Uterus (tissue), 4 donors: ENCODE measurements around the gene RGS7. TPM values are rescaled to one million over a fixed set of nuclear protein-coding genes. Genes with fewer than 3 reads are reported as not detected.

Experiments used
- DNase-seq, 2 donors: peaks; one replicate each; pipeline ENCODE4 v3.0.0-alpha.2; 2019 to 2020
- H3K27ac ChIP-seq, 2 donors: fragments of 200-600 bp; sonication (generic); 1 replicate in 1 of 2; 2 replicates in 1 of 2; pipeline ENCODE4 v1.5.1; 2016 to 2018
- H3K27me3 ChIP-seq, 2 donors: fragments of 200-600 bp; sonication (generic); one replicate each; pipeline ENCODE4 v1.5.1; 2018 to 2019; ENCODE audit warnings: control low read depth in 1 of 2
- H3K36me3 ChIP-seq, 2 donors: fragments of 200-600 bp; sonication (generic); one replicate each; pipeline ENCODE4 v1.5.1; 2019; ENCODE audit warnings: control low read depth in 1 of 2
- H3K4me1 ChIP-seq, 2 donors: fragments of 200-600 bp; sonication (generic); one replicate each; pipeline ENCODE4 v1.5.1; 2018 to 2019; ENCODE audit warnings: control low read depth in 1 of 2
- H3K4me3 ChIP-seq, 2 donors: fragments of 200-600 bp; sonication (generic); 1 replicate in 1 of 2; 2 replicates in 1 of 2; pipeline ENCODE4 v1.5.1; 2018 to 2019; ENCODE audit warnings: mild to moderate bottlenecking in 1 of 2
- H3K9me3 ChIP-seq, 2 donors: fragments of 200-600 bp; sonication (generic); one replicate each; pipeline ENCODE4 v1.5.1; 2019; ENCODE audit warnings: control low read depth in 1 of 2
- CTCF ChIP-seq, 4 experiments: fragments of 200-600 bp in 2 of 4; fragments of 450-650 bp in 2 of 4; sonication (generic) in 2 of 4; IDR thresholded peaks; one replicate each; pipeline ENCODE4 v1.5.1; 2016 to 2019; ENCODE audit warnings: antibody characterized with exemption in 4 of 4, mild to moderate bottlenecking in 2 of 4, moderate library complexity in 1 of 4
- POLR2A ChIP-seq, 2 donors: fragments of 450-650 bp; IDR thresholded peaks; one replicate each; pipeline ENCODE4 v1.6.1; 2016; ENCODE audit warnings: antibody characterized with exemption in 2 of 2, mild to moderate bottlenecking in 1 of 2, moderate library complexity in 1 of 2
- intact Hi-C: fragments of 100-400 bp; cut with DNase I; formaldehyde crosslinking; loops from one replicate; pipeline ENCODE4 v1.15.1; 2023; ENCODE audit warnings: low total_unique reads
- total RNA-seq, 4 donors: library from RNA; depleted of rRNA in 3 of 4; stranded (reverse); fragments of >200 nt in 3 of 4; gene quantifications; one replicate each; pipeline versions ENCODE4 v1.1.0 to v1.2.4, GENCODE V29; 2014 to 2023
- donor health status: DM: yes; HTN: yes; CAD: no.

Gene RGS7
- total RNA-seq, 4 donors from 2014 or later = 0.62 TPM; not detected in 3

DNA sequence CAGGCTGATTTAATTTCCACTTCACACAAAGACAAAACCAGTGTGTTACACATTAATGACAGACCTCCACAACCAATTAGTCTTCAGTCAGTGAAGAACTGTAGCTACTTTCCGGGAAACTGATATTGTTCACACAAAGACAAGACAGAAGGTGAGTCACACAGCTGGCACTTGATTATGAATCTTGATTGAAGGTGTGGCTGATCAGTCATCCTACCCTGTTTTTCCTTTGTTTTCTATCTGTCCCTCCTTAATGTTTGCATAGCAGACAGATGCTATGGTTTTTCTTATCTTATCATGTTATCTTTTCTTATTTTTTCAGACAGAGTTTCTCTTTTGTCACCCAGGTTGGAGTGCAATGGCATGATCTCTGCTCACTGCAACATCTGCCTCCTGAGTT, 560.0 kb downstream of the RGS7 start:
- no peaks in the 10 kb centered on the region for H3K27me3 ChIP-seq
- no peaks in the 10 kb centered on the region for H3K9me3 ChIP-seq
- DNase-seq = no peak
- H3K27ac ChIP-seq = no peak overlapping the region
- intact Hi-C loops = no loop called here
- H3K36me3 ChIP-seq = no peaks in the 10 kb centered on the region
- H3K4me1 ChIP-seq = no peaks in the 10 kb centered on the region
- no peak overlapping the region for H3K4me3 ChIP-seq
- TF ChIP-seq POLR2A (IDR thresholded peaks at IDR 0.05) (no peak), CTCF (IDR thresholded peaks at IDR 0.05) (no peak)

GRCh38 chr1:240794046-240794843, 562.8 kb downstream of the RGS7 start:
- intact Hi-C loops = no loop called here
- Histone ChIP-seq H3K4me3 (no peak overlapping the region), H3K4me1 (no peaks in the 10 kb centered on the region), H3K27me3 (no peaks in the 10 kb centered on the region), H3K9me3 (no peaks in the 10 kb centered on the region), H3K36me3 (no peaks in the 10 kb centered on the region), H3K27ac (no peak overlapping the region)
- DNase-seq = no peak
- no peak for TF ChIP-seq POLR2A (IDR thresholded peaks at IDR 0.05)
- no peak for TF ChIP-seq CTCF (IDR thresholded peaks at IDR 0.05)

DNA sequence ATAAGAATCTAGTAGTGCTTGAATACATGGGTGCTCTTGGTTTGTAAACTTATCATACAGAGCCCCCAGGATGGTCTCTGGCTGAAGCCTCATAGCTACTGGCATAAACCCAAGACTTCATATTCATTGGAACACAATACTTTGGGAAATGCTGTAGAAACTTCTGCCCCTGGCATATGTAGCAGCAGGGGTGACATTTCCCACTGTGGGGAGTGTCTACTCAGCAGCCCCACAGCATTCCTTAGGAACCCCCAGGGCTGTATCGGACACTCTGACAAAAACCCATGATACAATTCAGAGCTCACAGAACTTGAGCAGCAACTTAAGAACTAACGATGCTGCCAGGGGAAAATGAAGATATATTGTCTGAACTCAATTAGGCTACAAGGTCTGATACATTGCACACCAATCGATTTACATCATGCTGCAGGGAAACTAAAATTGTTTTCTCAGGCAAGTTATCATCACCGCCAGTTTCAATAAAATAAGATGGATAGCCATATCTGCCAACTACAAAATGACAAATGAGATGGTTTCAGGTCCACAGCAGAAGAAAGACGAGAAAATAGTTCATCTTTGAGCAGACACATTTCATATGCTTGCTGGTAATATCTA, 564.0 kb downstream of the RGS7 start:
- H3K27me3 ChIP-seq = no peaks in the 10 kb centered on the region
- no peak for TF ChIP-seq POLR2A (IDR thresholded peaks at IDR 0.05)
- no peak for TF ChIP-seq CTCF (IDR thresholded peaks at IDR 0.05)
- H3K9me3 ChIP-seq = no peaks in the 10 kb centered on the region
- no peaks in the 10 kb centered on the region for H3K4me1 ChIP-seq
- intact Hi-C loops = no loop called here
- no peaks in the 10 kb centered on the region for H3K36me3 ChIP-seq
- H3K27ac ChIP-seq = no peak overlapping the region
- H3K4me3 ChIP-seq = no peak overlapping the region
- no peak for DNase-seq

DNA sequence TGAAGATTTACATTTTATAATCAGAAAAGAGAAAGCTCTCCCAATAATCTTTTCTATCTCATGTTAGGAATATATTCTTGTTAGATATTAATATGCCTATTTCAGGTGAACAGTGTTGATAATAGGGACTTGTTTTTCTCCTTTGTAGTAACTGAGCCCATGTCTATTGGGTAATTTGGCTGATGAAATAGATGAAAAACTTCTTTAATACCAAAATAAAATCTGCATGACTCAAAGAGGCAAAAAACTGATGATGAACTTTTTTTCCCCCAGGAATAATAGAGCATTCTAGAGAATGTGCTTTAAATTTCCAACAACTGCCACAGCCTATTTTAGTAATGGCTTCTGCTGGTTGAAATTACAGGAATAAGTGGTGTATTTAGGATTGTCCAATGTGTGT, 566.1 kb downstream of the RGS7 start:
- no peak for TF ChIP-seq CTCF (IDR thresholded peaks at IDR 0.05)
- TF ChIP-seq POLR2A (IDR thresholded peaks at IDR 0.05) = no peak
- no peaks in the 10 kb centered on the region for H3K36me3 ChIP-seq
- intact Hi-C loops = no loop called here
- no peaks in the 10 kb centered on the region for H3K27me3 ChIP-seq
- no peak overlapping the region for H3K27ac ChIP-seq
- no peaks in the 10 kb centered on the region for H3K9me3 ChIP-seq
- DNase-seq = no peak
- H3K4me1 ChIP-seq = no peaks in the 10 kb centered on the region
- no peak overlapping the region for H3K4me3 ChIP-seq

DNA sequence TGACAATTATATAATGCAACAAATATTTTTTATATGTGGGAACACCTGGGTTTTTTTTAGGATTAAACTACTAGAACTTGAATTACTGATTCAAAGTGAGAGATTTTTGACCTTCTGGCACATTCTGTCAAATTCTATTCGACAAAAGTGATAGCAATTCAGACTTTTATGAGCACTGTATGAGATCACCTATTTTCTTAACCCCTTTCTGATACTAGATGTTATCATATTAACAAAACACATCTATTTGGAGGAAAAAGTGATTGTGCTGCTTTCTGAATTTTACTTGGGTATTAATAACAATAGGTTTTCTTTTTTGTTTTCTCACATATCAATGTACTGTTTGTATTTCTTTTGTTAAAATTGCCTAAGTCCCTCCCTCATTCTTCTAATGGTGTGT, 570.1 kb downstream of the RGS7 start:
- Histone ChIP-seq H3K27me3 (no peaks in the 10 kb centered on the region), H3K4me3 (no peak overlapping the region), H3K36me3 (no peaks in the 10 kb centered on the region), H3K4me1 (no peaks in the 10 kb centered on the region), H3K9me3 (no peaks in the 10 kb centered on the region), H3K27ac (no peak overlapping the region)
- DNase-seq = no peak
- TF ChIP-seq POLR2A (IDR thresholded peaks at IDR 0.05) (no peak), CTCF (IDR thresholded peaks at IDR 0.05) (no peak)
- intact Hi-C loops = no loop called here
